AG09319 (cell line): ENCODE data around the gene ASIC2.

Experiments
- DNase-seq: peaks from one replicate; pipeline ENCODE4 v3.0.0-alpha.2; 2010; ENCODE audit warnings: low read depth; ENCODE audit errors: extremely low read depth
- CTCF ChIP-seq: IDR thresholded peaks from 2 replicates; pipeline ENCODE4 v1.5.1; 2011; ENCODE audit warnings: low read depth, mild to moderate bottlenecking, inconsistent platforms, low read length, moderate library complexity

Gene ASIC2

GRCh38 chr17:33205552-33205951, 87.5 kb downstream of the ASIC2 start:
- DNase-seq = no peak
- TF ChIP-seq CTCF = no peak

GRCh38 chr17:33204701-33205100, 88.4 kb downstream of the ASIC2 start:
- DNase-seq = no peak
- TF ChIP-seq CTCF = no peak

GRCh38 chr17:33204156-33204555, 88.9 kb downstream of the ASIC2 start:
- TF ChIP-seq CTCF = no peak
- DNase-seq = no peak

GRCh38 chr17:33202796-33203495, 90.1 kb downstream of the ASIC2 start:
- TF ChIP-seq CTCF = no peak
- DNase-seq = no peak

GRCh38 chr17:33202021-33202420, 91.1 kb downstream of the ASIC2 start:
- no peak; the same call in 1 of the 2 replicates for TF ChIP-seq CTCF
- DNase-seq = no peak

GRCh38 chr17:33201283-33201682, 91.8 kb downstream of the ASIC2 start:
- no peak for TF ChIP-seq CTCF
- no peak for DNase-seq

- no peak for TF ChIP-seq CTCF
- DNase-seq = no peak
These were observed 92.5 kb downstream of the ASIC2 start for GRCh38 chr17:33200587-33200986.
